AG08395 (cell line): ENCODE results near the gene DCBLD1.

Source experiments
- DNase-seq: peaks from one replicate; pipeline ENCODE4 v3.0.0; 2012; ENCODE audit warnings: mixed read lengths, low spot score

The DCBLD1 gene

DNA sequence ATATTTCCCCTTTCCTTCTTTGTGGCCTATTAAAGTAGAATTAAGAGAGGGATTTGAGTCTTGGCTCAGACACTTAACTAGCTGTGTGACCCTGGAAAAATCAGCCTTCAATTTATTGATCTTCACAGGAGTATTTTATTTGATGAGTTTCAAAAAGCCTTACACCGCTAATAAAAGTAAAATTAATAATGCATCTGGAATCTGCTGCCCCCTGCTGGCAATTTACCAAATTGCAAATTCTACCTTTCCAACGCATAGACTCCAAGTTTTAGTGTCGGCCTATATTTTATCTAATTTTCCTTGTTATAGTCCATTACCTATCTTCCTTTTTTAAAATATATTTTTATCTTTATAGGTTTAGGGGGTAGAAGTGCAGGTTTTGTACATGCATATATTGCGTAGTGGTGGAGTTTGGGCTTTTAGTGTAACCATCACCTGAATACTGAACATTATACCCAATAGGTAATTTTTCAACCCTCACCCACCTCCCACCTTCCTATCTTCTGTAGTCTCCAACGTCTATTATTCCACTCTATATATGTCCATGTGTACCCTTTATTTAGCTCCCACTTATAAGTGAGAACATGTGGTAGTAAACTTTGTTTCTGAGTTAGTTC lies 73.5 kb downstream of the DCBLD1 start:
- DNase-seq = no peak

GRCh38 chr6:117557951-117558350 lies 75.5 kb downstream of the DCBLD1 start:
- DNase-seq = no peak

DNA sequence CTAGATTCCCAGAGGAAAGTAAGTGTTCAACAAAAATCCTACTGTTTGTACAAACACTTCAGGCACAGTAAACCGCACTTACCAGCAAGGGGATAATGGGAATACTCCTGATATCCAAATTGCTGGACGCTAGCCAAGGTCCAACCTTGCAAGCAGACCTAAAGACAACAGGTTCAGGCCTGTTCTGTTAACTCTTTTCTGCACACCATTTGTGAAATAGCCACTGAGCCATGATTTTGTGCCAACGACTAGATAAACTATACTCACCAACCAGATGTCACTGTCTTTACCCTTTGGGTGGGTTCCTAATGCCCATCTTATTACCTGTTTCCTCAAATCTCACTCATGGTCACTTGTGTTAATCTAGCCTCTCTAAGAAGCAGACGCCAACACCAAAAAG lies 76.3 kb downstream of the DCBLD1 start:
- DNase-seq = no peak

GRCh38 chr6:117559299-117559698 lies 76.8 kb downstream of the DCBLD1 start:
- no peak for DNase-seq

GRCh38 chr6:117561128-117561527 lies 78.7 kb downstream of the DCBLD1 start:
- DNase-seq = no peak

GRCh38 chr6:117564681-117565080 lies 82.2 kb downstream of the DCBLD1 start:
- no peak for DNase-seq

- DNase-seq = no peak
Measured at GRCh38 chr6:117568247-117568646, 85.8 kb downstream of the DCBLD1 start.

DNA sequence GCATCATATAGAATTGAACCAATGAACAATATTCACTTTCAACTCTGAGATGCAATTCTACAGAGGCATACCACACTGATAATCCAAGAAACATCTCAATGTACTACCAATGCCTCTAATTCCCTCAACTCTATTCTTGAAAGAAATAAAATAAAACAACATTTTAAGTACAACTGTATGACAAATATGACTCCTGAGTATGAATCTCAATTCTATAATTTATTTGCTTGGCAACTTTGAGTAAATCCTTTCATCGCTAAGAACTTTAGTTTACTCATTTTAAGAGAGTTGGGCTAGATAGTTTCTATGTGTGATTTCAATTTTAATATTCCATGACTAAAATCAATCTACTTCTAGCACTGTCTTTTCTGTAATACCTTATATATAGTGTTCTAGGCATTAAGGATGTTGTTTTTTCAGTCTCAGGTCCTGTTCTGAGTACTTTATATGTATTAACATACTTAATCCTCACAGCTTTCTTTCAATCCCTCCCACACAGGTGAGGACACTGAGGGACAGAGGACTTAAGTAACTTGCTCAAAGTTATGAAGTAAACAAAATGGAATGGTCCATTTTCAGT lies 86.4 kb downstream of the DCBLD1 start:
- no peak for DNase-seq

- no peak for DNase-seq
Measured at GRCh38 chr6:117573006-117573680, 90.7 kb downstream of the DCBLD1 start.

GRCh38 chr6:117574198-117574597 lies 91.7 kb downstream of the DCBLD1 start:
- no peak for DNase-seq

- no peak for DNase-seq
Measured at GRCh38 chr6:117585647-117586046, 103.2 kb downstream of the DCBLD1 start.

GRCh38 chr6:117590447-117590846 lies 108.0 kb downstream of the DCBLD1 start:
- DNase-seq = no peak

DNA sequence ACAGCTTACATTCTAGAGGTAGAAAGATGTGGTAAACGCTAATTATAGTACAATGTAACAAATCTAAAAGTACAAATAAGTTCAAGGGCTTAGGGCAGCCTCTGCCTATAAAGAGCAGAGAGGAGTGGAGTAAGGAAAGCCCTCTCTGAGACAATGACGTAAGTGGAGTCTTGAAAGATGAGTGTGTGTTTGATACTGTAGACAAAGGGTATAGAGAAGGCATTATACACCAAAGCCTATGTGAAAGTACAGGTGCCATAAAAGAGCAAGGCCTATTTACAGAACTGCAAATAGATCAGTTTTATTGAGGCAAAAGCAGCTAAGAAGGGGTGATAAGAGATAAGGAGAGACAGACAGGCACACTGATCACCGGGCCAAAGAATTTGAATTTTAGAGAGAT lies 108.9 kb downstream of the DCBLD1 start:
- no peak for DNase-seq

GRCh38 chr6:117592983-117593759 lies 110.7 kb downstream of the DCBLD1 start:
- no peak for DNase-seq

DNA sequence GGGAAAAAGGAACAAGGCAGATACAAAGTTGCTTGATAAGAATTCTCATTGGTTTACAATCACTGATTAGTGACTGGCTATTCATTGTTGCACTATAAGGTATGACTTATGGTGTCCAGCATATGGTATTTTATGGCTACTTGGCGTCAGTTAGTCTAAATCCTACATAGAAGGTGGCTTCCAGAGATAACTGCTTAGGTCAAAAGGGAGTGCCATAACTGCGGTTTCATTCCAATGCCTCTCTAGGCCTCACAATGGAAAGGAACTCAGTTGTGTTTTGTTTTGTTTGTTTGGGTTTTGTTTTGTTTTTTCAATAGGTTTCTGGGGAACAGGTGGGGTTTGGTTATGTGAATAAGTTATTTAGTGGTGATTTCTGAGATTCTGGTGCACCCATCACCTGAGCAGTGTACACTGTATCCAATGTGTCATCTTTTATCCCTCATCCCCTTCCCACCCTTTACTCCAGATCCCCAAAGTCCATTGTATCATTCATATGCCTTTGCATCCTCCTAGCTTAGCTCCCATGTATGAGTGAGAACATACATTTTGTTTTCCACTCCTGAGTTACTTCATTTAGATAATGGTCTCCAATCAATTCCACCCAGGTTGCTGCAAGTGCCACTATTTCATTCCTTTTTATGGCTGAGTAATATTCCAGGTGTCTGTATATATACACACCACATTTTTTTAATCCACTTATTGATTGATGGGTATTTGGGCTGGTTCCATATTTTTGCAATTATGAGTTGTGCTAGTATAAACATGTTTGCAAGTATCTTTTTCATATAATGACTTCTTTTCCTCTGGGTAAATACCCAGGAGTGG lies 112.8 kb downstream of the DCBLD1 start:
- no peak for DNase-seq

GRCh38 chr6:117597755-117598154 lies 115.3 kb downstream of the DCBLD1 start:
- DNase-seq = no peak
